ENCODE measurements around the gene NTNG1. TPM values are rescaled to one million over a fixed set of nuclear protein-coding genes. Genes with fewer than 3 reads are reported as not detected.

Gene NTNG1
- total and polyA plus RNA-seq, 12 donors: 0.13 to 4.6 (median 2.8) TPM; not detected in 2

DNA sequence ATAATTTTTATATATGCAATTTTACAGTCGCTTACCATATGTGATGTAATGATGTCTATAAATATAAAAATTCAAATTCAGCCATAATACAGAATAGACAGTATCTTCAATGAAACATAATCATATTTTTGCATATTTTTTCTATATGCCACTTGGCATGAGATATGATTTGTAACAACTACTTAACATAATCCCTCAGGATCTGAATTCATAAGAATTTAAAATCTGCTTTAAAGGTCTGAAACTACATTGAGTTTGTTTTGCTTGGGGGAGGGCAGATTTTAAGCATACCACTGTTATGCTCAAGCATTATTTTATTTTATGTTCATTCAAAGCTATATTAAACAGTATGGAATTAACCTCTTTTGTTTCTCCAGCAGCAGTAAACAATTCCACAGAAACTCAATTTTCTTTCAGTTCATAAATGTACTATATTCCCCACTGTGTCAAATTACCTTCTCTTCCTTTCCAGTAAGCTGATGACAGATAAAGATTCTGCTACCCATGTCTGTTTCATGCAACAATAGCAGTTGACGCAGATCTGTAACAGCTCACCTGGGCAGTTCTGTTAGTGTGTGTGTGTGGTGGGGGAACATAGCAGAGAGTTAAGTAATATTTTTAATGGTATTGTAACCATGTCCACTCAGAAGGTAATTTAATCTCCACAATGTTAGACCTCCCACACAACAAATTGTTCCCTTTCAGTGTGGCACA lies 224.8 kb downstream of the NTNG1 start:
- WGBS, 4 donors: 80 to 89% (median 85%) methylated on average over 2 of the region's 2 CpGs
- Histone ChIP-seq H3K4me1 (replicated peaks in 1 of 2) (no peaks in the 10 kb centered on the region), H3K27me3 (no peaks in the 10 kb centered on the region), H3K36me3 (replicated peaks in 1 of 2) (no peaks in the 10 kb centered on the region), H3K27ac (no peak overlapping the region), H3K9me3 (replicated peaks in 1 of 3) (no peaks in the 10 kb centered on the region), H3K4me3 (no peak overlapping the region)
- intact Hi-C loops (cut with DNase I): no loop called here
- TF ChIP-seq, protein P1, sequence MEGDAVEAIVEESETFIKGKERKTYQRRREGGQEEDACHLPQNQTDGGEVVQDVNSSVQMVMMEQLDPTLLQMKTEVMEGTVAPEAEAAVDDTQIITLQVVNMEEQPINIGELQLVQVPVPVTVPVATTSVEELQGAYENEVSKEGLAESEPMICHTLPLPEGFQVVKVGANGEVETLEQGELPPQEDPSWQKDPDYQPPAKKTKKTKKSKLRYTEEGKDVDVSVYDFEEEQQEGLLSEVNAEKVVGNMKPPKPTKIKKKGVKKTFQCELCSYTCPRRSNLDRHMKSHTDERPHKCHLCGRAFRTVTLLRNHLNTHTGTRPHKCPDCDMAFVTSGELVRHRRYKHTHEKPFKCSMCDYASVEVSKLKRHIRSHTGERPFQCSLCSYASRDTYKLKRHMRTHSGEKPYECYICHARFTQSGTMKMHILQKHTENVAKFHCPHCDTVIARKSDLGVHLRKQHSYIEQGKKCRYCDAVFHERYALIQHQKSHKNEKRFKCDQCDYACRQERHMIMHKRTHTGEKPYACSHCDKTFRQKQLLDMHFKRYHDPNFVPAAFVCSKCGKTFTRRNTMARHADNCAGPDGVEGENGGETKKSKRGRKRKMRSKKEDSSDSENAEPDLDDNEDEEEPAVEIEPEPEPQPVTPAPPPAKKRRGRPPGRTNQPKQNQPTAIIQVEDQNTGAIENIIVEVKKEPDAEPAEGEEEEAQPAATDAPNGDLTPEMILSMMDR (IDR thresholded peaks at IDR 0.05): no peak
- TF ChIP-seq POLR2A (IDR thresholded peaks at IDR 0.05): no peak
- no peak for DNase-seq

DNA sequence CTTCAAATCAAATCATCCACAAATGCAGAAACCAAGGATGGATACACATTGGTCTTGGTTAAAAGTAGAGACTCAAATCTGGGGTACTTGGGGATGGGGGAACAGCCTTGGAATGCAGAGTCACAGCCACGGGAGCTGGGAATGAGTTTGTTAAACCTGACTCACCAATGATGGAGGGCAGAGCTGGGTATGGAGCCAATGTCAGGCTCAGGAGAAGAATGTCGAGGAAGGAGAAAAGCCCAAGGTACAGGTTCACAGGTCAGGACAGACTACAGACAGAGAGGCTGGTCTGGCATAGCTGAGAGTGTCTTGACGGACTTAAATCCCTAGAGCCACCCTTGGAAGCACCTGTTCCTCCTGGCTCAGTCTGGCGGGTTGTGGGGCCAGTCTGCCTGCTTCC lies 237.6 kb downstream of the NTNG1 start:
- Histone ChIP-seq H3K9me3 (replicated peaks in 1 of 3) (no peaks in the 10 kb centered on the region), H3K36me3 (replicated peaks in 1 of 2) (no peaks in the 10 kb centered on the region), H3K4me3 (no peak overlapping the region), H3K27me3 (no peaks in the 10 kb centered on the region), H3K27ac (no peak overlapping the region), H3K4me1 (replicated peaks in 1 of 2) (no peaks in the 10 kb centered on the region)
- no peak for DNase-seq
- WGBS, 4 donors: 57 to 65% (median 58%) methylated on average over 2 to 4 of the region's 4 CpGs
- intact Hi-C loops (cut with DNase I): no loop called here
- TF ChIP-seq, protein P1 (IDR thresholded peaks at IDR 0.05): no peak
- TF ChIP-seq POLR2A (IDR thresholded peaks at IDR 0.05): no peak

DNA sequence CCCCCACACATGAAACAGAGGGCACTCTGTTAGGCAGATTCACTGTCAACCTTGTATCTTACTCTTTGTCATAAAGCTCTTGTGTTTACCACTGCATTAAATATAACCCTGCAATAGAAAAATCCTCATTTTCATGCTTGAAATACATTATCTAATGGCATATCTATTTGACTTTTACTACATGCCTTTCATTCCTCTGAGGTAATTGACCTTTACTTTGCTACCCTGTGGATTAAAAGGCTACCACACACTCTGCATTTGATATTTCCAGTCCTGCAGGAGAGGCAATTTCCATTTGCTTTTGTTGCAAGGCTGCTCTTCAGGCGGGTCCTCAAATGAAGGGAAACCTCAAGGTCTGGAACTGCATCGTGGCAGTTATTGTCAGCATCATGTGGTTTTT lies 238.0 kb downstream of the NTNG1 start:
- H3K4me1 ChIP-seq (replicated peaks in 1 of 2): no peaks in the 10 kb centered on the region
- intact Hi-C loops (cut with DNase I): no loop called here
- no peak for DNase-seq
- WGBS, 4 donors: 52 to 65% (median 58%) methylated on average over 2 of the region's 2 CpGs
- H3K27ac ChIP-seq: no peak overlapping the region
- no peaks in the 10 kb centered on the region for H3K9me3 ChIP-seq (replicated peaks in 1 of 3)
- no peaks in the 10 kb centered on the region for H3K27me3 ChIP-seq
- no peak for TF ChIP-seq POLR2A (IDR thresholded peaks at IDR 0.05)
- no peaks in the 10 kb centered on the region for H3K36me3 ChIP-seq (replicated peaks in 1 of 2)
- no peak overlapping the region for H3K4me3 ChIP-seq

DNA sequence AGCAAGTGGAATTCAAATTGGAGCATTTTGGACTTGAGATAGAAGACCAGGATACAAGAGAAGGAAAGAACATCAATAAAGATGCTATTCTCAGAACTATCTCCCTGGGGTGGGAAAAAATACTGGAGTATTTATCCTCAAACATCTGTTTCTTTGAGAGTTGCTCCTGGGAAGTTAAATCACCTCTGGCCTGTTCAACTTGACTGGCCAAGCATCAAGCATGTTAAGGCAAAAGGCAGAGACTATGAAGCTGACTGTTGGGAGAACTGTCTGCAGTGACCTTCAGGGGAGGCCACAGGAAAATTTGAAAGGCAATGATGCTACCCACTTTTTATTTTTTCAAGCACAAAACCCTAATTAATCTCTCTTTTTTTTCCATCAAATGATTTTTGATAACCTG lies 239.0 kb downstream of the NTNG1 start:
- H3K4me3 ChIP-seq: no peak overlapping the region
- no peak overlapping the region for H3K27ac ChIP-seq
- no peaks in the 10 kb centered on the region for H3K36me3 ChIP-seq (replicated peaks in 1 of 2)
- intact Hi-C loops (cut with DNase I): no loop called here
- no peaks in the 10 kb centered on the region for H3K9me3 ChIP-seq (replicated peaks in 1 of 3)
- no peaks in the 10 kb centered on the region for H3K4me1 ChIP-seq (replicated peaks in 1 of 2)
- TF ChIP-seq, protein P1 (IDR thresholded peaks at IDR 0.05): no peak
- no peak for TF ChIP-seq POLR2A (IDR thresholded peaks at IDR 0.05)
- no peaks in the 10 kb centered on the region for H3K27me3 ChIP-seq
- DNase-seq: no peak
